SK-N-MC (cell line): ENCODE results near the gene FCHSD2.

Experiments
- EZH2 ChIP-seq: fragments of 200-600 bp; sonication (generic); IDR thresholded peaks from one replicate; pipeline ENCODE4 v1.6.1; 2017; ENCODE audit warnings: antibody characterized with exemption
- POLR2AphosphoS5 ChIP-seq: IDR thresholded peaks from 2 replicates; pipeline ENCODE4 v1.6.1; 2012; ENCODE audit warnings: mild to moderate bottlenecking, low read depth, low read length, borderline replicate concordance

DNA sequence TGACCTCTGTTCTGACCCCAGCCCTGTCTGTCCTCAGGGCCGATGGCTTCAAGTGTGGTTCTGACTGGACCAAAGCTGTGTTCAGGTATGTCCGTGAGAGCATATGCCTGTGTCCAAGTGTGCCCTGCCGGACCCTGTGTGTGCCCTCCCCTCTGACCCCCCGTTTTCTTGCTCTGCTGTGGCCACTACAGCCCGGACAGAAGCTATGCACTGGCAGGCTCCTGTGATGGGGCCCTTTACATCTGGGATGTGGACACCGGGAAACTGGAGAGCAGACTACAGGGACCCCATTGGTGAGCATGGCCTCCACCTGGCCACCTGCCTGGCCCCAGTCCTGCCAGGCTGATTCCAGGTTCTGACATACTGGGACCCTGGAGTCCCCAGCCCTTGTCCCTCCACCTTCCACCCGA is 313.4 kb downstream of the FCHSD2 start:
- TF ChIP-seq POLR2AphosphoS5: no peak
- no peak for TF ChIP-seq EZH2
